D721Med (cell line): Measurements from ENCODE around the gene TNIP1.

Experiments
- DNase-seq: peaks from one replicate; pipeline ENCODE4 v3.0.0; 2011; ENCODE audit warnings: low spot score; ENCODE audit not compliant: insufficient read length
- FAIRE-seq: peaks from 2 replicates; lab custom pipeline; 2011; peaks lifted over from hg19 to GRCh38; lab: Jason Lieb, UNC
- TF ChIP-seq, protein P1 (sequence below): IDR thresholded peaks from 2 replicates; pipeline ENCODE4 v1.5.1; 2012; ENCODE audit warnings: mild to moderate bottlenecking, control low read depth; ENCODE audit not compliant: insufficient read depth; ENCODE audit errors: missing control alignments

Gene TNIP1

DNA sequence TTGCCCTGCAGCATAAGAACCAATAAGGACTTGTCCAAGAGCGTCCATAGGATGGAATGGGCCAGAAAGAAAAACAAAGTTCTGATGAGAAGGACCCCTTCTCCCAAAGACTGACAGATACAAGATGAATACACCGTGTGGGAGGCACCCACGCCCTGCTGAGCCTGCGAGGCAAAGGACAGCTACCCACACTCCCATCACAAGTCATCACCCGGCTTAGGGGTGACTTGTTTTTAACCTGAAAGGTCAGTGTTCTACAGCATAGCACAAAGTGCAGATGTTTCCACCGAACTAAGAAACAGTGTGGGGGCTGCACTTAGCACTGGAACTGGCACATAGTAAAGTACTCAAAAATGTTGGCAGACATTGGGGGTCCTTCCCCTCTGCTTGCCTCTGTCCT lies 13.9 kb downstream of the TNIP1 start:
- DNase-seq (no peak), FAIRE-seq (no peak)
- TF ChIP-seq, protein P1, sequence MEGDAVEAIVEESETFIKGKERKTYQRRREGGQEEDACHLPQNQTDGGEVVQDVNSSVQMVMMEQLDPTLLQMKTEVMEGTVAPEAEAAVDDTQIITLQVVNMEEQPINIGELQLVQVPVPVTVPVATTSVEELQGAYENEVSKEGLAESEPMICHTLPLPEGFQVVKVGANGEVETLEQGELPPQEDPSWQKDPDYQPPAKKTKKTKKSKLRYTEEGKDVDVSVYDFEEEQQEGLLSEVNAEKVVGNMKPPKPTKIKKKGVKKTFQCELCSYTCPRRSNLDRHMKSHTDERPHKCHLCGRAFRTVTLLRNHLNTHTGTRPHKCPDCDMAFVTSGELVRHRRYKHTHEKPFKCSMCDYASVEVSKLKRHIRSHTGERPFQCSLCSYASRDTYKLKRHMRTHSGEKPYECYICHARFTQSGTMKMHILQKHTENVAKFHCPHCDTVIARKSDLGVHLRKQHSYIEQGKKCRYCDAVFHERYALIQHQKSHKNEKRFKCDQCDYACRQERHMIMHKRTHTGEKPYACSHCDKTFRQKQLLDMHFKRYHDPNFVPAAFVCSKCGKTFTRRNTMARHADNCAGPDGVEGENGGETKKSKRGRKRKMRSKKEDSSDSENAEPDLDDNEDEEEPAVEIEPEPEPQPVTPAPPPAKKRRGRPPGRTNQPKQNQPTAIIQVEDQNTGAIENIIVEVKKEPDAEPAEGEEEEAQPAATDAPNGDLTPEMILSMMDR, result no peak

DNA sequence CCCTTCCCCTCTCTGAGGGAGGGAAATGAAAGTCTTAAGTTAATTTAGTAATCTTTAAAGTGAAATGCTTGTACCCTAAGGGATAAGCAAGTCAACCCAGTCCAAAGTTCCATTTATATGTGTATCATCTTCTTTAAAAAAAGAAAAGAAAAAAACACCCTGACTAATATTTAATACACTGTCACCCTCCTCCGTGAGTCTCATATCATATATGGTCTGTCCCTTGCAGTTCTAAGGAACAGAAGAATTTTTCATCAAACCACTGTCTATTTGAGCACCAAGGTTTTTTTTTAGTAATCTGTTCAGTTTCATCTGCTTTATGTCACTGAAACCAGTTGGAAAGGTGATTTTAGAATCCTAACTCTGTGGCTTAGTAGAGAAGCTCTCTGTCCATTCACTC lies 15.2 kb downstream of the TNIP1 start:
- TF ChIP-seq, protein P1, result no peak
- DNase-seq, result no peak
- no peak for FAIRE-seq

DNA sequence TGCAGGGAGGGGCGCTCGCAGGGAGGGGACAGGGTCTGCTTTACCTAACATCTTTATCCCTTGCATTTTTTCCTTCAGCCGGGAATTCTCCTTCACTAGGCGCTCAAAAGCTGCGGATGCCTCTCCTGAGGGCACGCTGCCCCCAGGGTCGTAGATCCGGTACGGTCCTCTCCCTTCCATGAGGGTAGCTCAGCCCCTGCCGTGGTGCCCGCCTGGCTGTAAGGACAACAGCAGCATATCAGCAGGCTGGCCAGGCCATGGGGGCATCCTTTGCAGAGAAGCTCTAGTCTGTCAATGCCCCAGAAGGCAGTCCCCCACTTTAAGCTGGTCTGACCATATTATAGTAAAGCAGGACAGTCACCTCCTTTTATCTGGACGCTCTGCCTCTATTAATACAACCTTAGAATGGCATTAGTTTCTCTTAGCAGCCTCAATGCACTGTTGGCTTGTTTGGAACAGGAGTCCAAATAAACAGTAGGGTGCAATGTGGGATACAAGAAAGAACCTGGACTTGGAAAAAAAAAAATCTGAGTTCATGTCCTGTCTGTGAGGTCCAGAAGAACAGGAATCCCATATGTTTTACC lies 15.8 kb downstream of the TNIP1 start:
- TF ChIP-seq, protein P1, result no peak
- DNase-seq (no peak), FAIRE-seq (no peak)

DNA sequence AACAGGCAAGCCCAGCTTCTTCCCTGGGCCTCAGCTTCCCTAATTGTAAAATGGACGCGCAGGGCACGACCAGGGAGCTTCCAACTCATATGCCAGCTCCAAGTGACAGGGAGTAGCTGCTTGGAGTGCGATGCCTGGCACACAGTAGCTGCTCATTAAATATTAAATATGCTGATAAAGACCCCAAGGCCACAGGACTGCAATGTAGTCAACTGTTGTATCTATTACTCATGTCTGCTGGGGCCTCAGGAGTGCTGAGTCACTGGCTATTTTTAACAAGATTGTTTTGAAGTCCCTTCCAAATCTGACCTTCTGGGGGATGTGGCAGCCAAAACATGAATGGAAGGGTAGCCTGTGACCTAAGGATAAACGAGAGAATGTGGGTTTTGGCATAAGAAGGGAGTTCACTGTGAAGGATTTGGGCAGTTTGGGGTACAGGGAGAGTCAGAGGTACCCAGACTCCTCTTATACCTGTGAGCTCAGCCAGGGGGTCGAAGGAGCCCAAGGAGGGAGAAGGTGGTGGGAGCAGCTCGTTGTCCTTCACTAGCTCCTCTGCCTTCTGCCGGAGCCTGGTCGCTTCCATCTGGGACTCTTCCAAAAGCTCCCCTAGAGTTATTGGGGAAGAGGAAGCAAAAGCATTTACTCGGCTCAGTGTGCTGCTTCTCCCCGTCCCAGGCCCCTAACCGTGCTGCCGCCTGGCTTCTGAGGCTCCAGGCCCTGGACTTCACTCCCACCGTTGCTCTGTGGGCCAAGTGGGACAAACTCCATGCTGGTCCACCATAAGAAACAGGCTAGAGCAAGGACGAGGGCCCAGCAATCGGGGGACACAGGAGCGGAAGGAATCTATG lies 17.5 kb downstream of the TNIP1 start:
- TF ChIP-seq, protein P1, result no peak
- DNase-seq, result no peak

DNA sequence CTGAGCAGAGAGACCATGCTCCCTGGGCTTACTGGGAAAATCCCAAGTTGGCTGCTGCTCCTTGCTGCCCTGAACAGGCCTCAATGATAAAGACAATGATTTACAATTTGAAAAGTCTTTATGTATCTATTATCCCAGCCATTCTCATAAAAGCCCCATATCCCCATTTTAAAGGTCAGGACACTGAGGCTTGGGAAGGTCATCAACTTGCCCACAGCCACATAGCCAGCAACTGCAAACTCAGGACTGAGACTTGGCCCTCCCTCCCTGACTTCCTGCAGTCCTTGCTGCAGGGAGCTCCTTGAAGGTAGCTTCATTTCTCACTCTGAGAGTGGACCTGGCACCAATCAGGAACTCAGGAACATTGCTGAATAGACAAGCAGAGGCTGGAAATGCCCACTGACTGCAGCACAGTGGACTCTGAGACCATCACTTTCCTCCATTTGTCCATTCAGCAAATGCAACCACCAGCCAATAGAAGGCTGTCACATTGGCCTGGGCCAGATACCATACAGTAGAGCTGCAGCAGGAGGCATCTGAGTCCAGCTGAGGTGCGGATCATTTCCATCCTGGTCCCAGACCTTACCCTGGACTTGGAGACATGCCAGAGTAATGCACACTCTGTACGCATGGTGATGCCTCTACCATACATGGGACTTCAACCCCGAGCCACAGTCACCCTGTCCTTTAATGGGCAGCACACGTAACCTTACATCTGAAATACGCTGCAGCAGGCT lies 18.3 kb downstream of the TNIP1 start:
- DNase-seq, result no peak
- FAIRE-seq, result no peak
- TF ChIP-seq, protein P1, result no peak

More for the DNA sequence above, 17.5 kb downstream of the TNIP1 start:
- no peak for FAIRE-seq

DNA sequence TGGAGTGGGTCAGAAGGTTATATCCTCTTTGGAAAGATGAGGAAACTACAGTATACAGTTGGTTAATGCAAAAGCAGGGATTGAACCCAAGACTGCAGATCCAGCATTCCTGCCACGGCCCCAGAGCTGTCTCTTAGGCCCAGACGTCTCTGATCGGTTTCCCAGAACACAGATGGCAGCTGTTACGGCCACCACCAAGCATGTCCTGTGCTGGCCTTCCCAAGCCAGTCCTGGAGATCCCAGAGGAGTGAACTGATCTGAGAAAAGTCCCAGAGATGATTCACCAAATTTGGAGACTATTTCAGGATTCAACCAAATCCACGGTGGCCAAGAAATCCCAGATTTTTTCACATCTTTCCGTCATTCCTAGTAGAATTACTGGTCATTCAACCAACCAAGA lies 20.1 kb downstream of the TNIP1 start:
- no peak for FAIRE-seq
- DNase-seq, result no peak
- TF ChIP-seq, protein P1, result no peak
